ENCODE measurements around the gene TCIRG1.

Gene TCIRG1

DNA sequence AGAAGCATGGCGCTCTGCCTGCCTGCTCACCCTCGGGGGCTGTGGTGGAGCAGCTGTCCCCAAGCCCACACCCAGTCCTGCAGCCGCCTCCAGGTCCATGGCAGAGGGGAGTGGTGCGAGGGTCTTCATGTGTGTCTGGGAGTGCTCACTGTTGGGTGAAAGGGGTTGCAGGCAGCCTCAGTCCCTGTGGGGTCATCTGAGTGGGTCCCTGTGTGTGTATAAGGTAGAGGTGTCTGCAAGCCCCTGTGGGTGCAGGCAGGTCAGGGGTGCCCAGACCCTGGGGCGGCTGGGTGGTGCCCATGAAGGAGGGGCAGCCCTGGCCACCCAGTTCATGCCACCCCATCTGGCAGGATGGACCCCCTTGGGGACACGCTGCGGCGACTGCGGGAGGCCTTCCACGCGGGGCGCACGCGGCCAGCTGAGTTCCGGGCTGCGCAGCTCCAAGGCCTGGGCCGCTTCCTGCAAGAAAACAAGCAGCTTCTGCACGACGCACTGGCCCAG, 23.8 kb upstream of the TCIRG1 start:
- Histone ChIP-seq H3K9me3 (ENCODE audit: severe bottlenecking) (no peaks in the 10 kb centered on the region), H3K27ac (ENCODE audit: poor library complexity, severe bottlenecking) (peak overlapping the region; percentile 94), H3K4me3 (ENCODE audit: severe bottlenecking) (no peak overlapping the region), H3K27me3 (ENCODE audit: insufficient read depth, poor library complexity, severe bottlenecking) (no peaks in the 10 kb centered on the region), H3K36me3 (ENCODE audit: low read depth) (no peaks in the 10 kb centered on the region), H3K4me1 (ENCODE audit: insufficient read depth, poor library complexity, severe bottlenecking) (peaks cover 42% of the 10 kb centered on the region)
- no peak for TF ChIP-seq CTCF (IDR thresholded peaks at IDR 0.05; ENCODE audit: poor library complexity, severe bottlenecking)
- ATAC-seq (ENCODE audit: low read depth) (no peak), DNase-seq (ENCODE audit: low spot score) (no peak)

DNA sequence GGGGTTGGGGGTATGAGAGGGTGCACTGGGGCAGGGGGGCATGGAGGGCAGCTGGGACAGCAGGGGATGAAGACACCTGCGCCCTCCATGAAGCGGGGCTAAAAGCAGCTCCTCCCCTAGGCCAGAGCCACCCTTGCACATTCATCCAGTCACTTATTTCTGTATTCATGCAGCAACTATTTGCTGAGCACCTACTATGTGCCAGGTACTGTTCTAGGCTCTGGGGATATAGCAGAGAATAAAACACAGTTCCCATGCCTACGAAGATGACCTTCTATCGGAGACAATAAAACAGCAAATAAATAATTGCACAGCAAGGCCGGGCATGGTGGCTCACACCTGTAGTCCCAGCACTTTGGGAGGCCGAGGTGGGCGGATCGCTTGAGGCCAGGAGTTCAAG, 23.4 kb upstream of the TCIRG1 start:
- ATAC-seq (ENCODE audit: low read depth) (no peak), DNase-seq (ENCODE audit: low spot score) (no peak)
- no peaks in the 10 kb centered on the region for H3K27me3 ChIP-seq (ENCODE audit: insufficient read depth, poor library complexity, severe bottlenecking)
- peaks cover 40% of the 10 kb centered on the region for H3K4me1 ChIP-seq (ENCODE audit: insufficient read depth, poor library complexity, severe bottlenecking)
- no peaks in the 10 kb centered on the region for H3K9me3 ChIP-seq (ENCODE audit: severe bottlenecking)
- TF ChIP-seq CTCF (IDR thresholded peaks at IDR 0.05; ENCODE audit: poor library complexity, severe bottlenecking) = no peak
- H3K27ac ChIP-seq (ENCODE audit: poor library complexity, severe bottlenecking) = peak overlapping the region; percentile 94
- no peaks in the 10 kb centered on the region for H3K36me3 ChIP-seq (ENCODE audit: low read depth)
- no peak overlapping the region for H3K4me3 ChIP-seq (ENCODE audit: severe bottlenecking)

DNA sequence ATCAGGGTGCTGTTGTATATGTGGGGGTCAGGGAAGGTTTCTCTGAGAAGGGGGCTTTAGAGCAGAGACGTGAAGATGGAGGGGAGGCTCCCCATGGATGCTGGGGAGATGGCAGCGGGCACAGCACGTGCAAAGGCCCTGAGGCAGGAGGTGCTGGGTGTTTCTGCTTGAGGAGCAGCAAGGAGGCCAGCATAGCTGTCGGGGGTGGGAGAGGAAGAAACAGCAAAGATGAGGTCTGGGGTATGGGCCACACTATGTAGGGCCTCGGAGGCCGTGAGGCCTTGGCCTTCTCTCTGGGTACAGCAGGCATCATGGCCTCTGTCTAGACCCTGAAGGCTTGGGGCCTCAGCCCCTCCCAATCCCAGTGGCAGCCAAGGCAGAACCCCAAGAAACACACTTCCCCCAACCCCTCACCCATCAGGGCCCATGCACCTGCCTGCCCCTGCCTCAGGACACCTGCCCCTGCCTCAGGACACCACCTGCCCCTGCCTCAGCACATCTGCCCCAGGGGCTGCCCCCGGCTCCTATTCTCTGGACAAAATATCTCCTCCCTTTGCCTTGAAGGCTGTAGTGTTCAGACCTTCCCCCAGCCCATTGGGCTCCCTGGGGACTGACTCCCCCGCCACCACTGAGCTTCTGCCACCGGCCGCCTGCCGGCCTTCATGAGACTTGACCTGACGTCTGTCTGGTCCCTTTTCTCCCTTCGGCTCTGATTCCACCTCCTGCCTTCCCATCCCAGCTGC, 22.5 kb upstream of the TCIRG1 start:
- DNase-seq (ENCODE audit: low spot score) (no peak), ATAC-seq (ENCODE audit: low read depth) (no peak)
- no peak overlapping the region for H3K4me3 ChIP-seq (ENCODE audit: severe bottlenecking)
- TF ChIP-seq CTCF (IDR thresholded peaks at IDR 0.05; ENCODE audit: poor library complexity, severe bottlenecking) = no peak
- H3K9me3 ChIP-seq (ENCODE audit: severe bottlenecking) = no peaks in the 10 kb centered on the region
- H3K4me1 ChIP-seq (ENCODE audit: insufficient read depth, poor library complexity, severe bottlenecking) = peaks cover 35% of the 10 kb centered on the region
- no peaks in the 10 kb centered on the region for H3K36me3 ChIP-seq (ENCODE audit: low read depth)
- H3K27ac ChIP-seq (ENCODE audit: poor library complexity, severe bottlenecking) = peak overlapping the region; percentile 94
- no peaks in the 10 kb centered on the region for H3K27me3 ChIP-seq (ENCODE audit: insufficient read depth, poor library complexity, severe bottlenecking)

DNA sequence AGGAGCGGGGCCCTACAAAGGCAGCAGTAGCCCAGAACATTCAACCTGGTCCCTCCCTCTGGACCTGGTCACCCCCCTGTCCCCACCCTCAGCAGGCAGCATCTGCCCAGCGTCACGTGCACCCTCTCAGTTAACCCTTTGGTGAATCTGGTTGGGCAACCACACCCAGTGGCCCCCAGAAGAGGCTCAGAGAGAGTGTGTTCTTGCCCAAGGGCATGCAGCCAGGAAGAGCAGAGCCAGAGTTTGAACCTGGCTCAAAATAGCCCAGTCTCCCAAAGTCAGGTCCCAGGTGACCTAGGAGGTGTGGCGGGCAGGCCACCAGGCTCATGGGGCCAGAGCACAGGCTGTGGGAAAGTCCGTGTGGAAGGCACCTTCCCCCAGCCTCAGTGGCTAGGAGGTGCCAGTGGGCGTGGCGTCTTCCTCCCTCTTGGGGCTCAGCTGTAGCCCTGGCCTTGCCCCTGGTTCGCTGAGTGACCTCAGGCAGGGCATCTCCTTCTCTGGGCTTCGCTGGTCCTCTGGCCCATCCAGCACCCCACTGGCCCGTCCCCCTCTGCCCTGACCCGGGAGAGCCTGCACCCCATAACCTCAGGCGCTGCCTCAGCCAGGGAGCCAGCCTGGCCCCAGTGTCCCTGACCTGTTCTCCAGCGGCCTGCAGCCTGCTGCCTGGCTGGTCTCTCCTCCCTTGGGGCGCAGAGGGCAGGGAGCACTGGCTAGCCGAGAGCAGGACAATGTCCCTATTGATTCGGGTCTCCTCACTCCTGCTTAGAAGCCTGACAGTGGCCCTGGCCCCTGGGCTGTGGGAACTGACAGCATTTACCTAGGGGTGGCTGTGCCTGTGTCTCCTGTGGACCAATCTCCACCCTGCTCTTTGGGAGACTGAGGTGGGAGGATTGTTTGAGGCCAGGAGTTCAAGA, 21.7 kb upstream of the TCIRG1 start:
- Histone ChIP-seq H3K9me3 (ENCODE audit: severe bottlenecking) (no peaks in the 10 kb centered on the region), H3K27ac (ENCODE audit: poor library complexity, severe bottlenecking) (peak overlapping the region; percentile 94), H3K27me3 (ENCODE audit: insufficient read depth, poor library complexity, severe bottlenecking) (no peaks in the 10 kb centered on the region), H3K4me3 (ENCODE audit: severe bottlenecking) (no peak overlapping the region), H3K36me3 (ENCODE audit: low read depth) (no peaks in the 10 kb centered on the region), H3K4me1 (ENCODE audit: insufficient read depth, poor library complexity, severe bottlenecking) (peaks cover 28% of the 10 kb centered on the region)
- ATAC-seq (ENCODE audit: low read depth) (no peak), DNase-seq (ENCODE audit: low spot score) (no peak)
- no peak for TF ChIP-seq CTCF (IDR thresholded peaks at IDR 0.05; ENCODE audit: poor library complexity, severe bottlenecking)
